NCI-H2107 (cell line): ENCODE data around the gene RFX1.
"Not testable (repeated sequence)": the region's sequence is repeated elsewhere in the genome, so short reads cannot be mapped to it uniquely, and the experiment has no call there.

ENCODE experiments used
- DNase-seq: peaks from one replicate; lab custom pipeline; 2025; lab: John Stamatoyannopoulos, UW

RFX1 gene

DNA sequence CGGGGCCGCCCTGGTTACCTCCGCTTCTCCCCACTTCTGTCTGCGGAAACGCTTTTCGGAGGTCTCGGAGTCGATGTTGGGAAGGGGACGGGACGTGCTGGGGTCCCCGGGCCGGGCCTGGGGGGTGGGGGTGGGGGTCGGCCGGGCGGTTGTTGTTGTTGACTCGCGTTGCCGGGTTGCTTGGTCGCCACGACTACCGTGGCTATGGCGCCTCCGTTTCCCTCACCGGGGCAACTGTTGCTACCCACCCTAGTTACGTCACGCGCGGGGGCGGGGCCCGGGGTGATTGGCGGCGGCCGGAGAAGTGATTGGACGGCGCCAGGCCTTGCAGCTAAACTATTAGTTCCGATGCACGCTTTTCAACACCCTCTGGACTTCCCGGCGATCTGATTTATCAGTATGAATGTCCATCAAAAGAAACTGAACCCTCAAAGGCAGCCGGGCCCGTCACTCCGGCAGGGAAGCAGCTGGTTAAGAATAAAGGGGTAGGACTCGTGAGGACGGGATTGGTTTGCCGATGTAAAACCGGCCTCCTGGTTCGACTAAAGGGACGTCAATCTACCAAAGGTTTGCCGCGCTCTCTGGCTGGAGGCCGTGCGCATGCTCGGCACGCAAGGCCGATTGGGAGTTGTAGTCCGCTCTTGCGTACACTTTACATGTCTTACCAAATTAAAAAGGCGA, at the start of gene RFX1:
TSS of gene RFX1 (minus strand) at position 236 of the 681 bp plus-strand sequence. CDS start 12,477 bp downstream, outside the sequence.
- peak; percentile 94 for DNase-seq

DNA sequence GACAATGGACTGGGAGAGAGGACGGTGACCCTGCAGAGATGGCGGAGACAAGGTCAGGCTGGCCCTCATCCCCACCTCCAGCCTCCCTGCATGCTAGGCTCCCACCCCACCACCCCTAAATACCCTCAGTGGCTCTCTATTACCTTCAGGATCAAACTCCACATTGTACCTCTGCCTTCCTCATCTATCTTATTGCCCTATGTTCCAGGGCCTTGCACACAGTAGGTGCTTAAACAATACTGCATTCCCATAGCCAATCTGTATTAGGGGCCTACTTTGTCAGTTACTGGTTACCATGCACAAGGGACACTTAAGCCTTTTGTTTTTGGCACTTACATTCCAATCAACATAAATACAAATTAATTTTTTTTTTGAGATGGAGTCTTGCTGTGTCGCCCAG, 49.3 kb upstream of the RFX1 start:
- no peak for DNase-seq

DNA sequence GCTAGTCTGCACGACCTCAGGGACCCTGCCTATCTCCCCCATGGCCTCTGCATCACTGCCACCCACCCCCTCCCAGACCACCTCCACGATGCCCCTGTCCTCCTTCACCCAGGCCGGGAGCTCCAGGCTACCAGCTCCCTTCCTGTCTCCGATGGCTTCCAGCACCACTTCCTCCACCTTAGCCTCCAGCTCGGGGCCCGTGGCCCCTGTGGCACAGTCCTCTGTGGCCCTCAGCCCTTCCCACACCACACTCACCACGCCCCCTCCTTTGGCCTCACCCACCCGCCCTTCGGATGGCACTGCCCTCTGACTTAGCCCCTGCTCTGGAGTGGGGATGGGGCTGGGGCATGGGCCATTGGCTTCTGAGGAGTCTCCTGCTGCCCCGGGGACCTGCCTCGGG, 48.6 kb upstream of the RFX1 start:
- DNase-seq = no peak

DNA sequence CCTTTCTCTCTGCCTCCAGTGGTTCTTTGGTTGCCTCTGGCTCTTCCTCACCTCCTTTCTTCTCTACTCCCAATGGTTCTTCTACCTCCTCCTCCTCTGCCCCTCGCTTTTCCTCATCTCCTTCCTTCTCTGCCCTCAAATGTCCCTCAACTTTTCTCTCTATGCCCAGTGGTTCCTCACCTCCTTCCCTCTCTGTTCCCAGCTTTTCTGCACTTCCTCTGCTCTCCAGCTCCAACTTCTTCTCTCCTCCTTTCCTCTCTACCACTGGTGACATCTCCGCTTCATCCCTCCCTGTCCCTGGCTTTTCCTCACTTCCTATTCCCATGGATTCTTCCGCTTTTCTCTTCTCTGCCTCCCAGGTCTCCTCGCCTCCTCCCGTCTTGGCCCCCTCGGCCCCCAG, 48.0 kb upstream of the RFX1 start:
- DNase-seq = no peak

DNA sequence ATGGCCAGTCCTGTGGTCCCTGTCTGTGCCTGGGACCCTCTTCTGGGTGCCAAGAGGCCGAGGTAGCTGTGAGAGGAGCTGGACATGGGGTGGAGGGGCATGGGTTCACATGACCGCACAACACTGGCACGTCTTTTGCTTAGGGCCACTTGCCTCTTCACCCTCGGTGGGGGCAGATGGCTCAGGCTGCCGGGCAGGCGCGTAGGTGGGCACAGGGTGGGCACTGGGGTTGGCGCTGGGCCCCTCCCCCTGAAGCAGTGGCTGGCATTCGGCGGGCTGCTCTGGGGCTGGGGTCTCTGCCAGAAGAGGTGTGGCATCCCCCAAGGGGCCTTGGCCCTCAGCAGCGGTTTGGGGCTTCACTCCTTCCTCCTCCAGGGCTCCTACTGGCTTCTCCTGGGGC, 47.4 kb upstream of the RFX1 start:
- no peak for DNase-seq

DNA sequence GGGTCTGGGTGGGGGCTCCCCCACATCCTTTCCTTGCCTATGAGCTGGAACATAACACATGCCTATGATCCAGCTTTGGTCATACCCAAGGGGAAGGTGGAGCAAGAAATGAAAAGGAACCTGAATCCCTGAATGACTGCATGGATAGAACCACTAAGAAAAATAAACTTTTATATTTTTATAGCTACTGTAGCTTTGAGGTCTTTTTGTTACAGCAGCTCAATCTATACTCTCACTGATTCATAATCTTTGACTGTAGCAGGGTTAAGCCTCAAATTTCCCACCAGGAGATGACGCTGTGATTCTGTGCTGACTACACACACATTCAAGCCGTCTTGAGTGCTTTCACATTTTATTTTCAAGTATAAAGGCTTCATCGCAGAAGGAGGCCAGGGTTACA, 46.9 kb upstream of the RFX1 start:
- no peak for DNase-seq

DNA sequence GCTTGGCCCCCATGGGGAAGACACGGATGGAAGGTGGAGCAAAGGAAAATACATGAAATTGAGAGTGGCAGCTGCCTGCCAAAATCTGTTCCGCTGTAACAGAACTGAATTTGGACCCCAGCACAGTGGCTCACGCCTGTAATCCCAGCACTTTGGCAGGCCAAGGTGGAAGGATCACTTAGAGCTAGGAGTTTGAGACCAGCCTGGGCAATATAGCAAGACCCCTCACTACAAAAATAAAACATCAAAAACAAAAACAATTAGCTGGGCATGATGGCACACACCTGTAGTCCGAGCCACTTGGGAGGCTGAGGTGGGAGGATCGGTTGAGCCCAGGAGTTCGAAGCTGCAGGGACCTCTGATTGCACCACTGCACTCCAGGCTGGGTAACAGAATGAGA, 46.4 kb upstream of the RFX1 start:
- DNase-seq = no peak

DNA sequence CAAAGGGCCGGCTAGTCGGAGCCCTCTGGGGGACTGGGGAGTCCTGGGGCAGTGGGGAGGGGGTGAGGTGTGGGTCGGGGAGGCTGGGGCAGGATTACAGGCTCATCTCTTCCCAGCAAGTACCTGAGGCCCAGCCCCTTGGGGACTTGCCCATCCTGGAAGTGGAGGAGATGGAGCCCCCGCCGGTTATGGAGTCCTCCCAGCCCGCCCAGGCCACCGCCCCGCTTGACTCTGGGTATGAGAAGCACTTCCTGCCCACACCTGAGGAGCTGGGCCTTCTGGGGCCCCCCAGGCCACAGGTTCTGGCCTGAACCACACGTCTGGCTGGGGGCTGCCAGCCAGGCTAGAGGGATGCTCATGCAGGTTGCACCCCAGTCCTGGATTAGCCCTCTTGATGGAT, 45.9 kb upstream of the RFX1 start:
- DNase-seq = no peak

DNA sequence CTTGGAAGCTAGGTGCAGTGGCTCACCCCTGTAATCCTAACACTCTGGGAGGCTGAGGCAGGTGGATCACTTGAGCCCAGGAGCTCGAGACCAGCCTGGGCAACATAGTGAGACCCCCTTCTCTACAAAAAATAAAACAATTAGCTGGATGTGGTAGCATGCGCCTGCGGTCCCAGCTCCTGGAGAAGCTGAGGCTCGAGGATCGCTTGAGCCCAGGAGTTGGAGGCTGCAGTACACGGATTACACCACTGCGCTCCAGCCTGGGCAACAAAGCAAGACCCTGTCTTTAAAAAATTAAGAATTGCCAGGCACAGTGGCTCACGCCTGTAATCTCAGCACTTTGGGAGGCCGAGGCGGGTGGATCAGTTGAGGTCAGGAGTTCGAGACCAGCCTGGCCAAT, 44.8 kb upstream of the RFX1 start:
- not testable (repeated sequence) for DNase-seq

DNA sequence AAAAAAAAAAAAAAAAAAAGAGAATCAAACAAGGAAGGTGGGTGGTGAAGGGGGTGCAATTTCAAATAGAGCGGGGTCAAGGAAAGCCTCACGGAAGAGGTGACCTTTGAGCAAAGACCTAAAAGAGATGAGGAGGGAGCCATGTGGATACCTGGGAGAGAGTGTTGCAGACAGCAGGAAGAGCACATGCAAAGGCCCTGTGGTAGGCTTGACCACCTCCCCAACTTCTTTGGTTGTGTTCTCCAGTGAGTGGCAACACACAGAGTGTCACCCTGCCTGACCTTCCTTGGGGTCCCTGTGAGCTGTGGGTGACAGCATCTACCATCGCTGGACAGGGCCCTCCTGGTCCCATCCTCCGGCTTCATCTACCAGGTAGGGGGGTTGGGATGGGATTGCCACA, 44.4 kb upstream of the RFX1 start:
- DNase-seq = no peak

DNA sequence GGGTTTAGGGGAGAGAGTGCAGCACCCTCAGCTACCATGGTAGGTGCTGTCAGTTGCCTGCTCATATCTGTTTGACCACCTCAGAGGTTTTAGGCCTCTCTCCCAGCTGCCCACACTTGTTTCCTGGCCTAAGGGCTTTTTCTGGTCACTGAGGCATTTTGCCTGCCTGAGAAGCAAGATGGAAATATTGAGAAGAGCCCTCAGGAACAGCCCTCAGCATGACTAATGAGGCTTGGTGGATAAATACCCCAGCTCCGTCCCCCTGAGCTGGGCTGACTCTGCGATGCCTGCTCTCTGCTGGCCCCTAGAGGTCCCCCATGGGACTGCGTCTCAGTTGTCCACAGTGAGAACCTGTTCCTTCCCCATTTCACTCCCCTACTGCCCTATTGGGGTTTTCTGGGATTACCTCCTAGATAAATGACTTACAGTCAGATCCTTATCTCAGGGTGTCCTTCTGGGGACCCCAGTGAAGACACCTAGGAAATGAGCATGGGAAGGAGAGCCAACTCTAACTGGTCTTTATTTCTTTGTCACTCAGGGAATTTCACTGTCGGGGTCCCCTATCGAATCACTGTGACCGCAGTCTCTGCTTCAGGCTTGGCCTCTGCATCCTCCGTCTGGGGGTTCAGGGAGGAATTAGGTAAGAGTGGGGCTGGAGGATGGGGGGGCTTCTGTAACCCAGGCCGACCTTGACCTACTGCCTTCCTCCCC, 42.5 kb upstream of the RFX1 start:
- no peak for DNase-seq

DNA sequence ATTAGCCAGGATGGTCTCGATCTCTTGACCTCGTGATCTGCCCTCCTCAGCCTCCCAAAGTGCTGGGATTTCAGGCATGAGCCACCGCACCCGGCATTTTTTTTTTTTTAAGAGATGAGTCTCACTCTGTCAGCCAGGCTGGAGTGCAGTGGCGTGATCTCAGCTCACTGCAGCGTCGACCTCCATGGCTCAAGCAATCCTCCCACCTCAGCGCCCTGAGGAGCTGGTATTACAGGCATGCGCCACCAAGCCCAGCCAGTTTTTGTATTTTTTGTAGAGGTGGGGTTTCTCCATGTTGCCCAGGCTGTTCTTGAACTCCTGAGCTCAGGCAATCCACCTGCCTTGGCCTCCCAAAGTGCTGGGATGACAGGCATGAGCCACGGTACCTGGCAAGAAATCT, 41.7 kb upstream of the RFX1 start:
- DNase-seq = not testable (repeated sequence)

DNA sequence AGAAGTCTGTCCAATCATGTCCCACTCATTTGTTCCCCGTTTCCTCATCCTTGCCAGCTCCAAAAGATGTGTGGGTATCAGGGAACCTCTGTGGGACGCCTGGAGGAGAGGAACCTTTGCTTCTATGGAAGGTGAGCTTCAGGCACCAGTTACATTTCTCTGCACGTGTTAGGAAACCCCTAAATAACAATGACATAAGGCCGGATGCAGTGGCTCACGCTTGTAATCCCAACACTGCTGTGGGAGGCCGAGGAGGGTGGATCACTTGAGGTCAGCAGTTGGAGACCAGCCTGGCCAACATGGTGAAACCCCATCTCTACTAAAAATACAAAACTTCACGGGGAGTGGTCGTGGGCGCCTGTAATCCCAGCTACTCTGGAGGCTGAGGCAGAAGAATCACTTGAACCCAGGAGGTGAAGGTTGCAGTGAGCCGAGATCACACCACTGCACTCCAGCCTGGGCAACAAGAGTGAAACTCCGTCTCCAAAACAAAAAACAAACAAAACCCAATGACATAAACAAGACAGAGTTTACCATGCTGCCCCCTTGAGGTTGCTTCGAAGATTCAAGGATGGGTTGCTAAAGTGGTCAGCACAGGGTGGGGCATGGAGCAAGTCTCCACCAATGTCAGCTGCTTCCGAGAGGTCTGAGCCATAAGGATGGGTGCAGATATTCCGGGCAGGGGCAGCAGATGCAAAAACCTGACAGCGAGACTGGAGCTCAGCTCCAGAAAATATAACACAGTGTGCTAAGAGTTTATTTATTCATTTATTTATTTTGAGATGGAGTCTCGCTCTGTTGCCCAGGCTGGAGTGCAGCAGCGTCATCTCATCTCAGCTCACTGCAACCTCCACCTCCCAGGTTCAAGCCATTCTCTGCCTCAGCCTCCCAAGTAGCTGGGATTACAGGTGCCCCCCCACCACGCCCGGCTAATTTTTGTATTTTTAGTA, 36.8 kb upstream of the RFX1 start:
- DNase-seq = not testable (repeated sequence)

DNA sequence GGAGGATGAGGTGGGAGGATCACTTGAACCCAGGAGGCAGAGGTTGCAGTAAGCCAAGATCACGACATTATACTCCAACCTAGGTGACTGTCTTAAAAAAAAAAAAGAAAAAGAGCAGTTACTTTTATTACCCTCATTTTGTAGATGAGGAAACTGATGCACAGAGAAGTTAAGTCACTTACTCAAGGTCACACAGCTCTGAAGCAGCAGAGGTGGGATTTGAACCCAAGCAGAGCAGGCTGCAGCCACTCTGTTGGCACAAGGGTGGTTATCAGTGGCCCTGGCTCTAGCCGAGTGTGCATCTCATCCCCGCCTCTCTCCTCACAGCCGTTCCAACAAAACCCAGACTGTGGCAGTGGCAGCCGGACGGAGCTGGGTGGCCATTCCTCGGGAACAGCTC, 33.1 kb upstream of the RFX1 start:
- no peak for DNase-seq

DNA sequence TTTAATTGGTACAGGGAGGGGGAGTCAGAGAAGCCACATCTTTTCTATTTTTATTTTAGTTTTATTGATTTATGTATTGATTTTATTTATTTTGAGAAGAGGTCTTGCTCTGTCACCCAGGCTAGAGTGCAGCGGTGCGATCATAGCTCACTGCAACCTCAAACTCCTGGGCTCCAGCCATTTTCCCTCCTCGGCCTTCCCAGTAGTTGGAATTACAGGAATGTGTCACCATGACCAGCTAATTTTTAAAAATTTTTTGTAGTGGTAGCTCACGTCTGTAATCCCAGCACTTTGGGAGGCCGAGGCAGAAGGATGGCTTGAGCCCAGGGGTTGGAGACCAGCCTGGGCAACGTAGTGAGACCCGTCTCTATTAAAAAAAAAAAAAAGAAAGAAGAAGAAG, 29.6 kb upstream of the RFX1 start:
- DNase-seq = no peak

DNA sequence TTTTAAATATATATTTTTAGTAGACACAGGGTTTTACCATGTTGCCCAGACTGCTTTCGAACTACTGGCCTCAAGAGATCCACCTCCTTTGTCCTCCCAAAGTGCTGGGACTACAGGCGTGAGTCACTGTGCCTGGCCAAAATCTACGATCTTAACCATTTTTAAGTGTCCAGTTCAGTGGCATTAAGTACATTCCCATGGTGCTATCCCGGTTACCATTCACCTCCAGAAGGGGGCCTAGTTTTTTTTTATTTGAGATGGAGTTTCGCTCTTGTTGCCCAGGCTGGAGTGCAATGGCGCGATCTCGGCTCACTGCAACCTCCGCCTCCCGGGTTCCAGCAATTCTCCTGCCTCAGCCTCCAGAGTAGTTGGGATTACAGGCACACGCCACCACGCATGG, 29.0 kb upstream of the RFX1 start:
- not testable (repeated sequence) for DNase-seq

DNA sequence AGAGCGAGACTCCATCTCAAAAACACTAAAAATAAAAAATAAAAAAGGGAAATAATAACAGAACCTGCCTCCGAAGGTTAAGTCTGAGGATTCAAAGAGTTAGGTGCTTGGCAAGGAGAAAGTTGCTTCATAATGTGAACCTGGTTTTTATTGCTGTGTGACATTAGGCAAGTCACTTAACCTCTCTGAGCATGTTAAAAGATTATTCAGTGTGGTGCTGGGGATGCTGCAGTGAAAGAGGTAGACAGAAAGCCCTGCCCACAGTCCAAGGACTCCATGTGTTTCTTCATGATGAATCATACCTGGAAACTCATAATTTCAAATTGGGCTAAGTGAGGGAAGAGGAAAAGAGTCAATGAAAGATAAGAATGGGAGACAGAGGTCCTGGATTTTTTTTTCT, 27.8 kb upstream of the RFX1 start:
- DNase-seq = no peak

DNA sequence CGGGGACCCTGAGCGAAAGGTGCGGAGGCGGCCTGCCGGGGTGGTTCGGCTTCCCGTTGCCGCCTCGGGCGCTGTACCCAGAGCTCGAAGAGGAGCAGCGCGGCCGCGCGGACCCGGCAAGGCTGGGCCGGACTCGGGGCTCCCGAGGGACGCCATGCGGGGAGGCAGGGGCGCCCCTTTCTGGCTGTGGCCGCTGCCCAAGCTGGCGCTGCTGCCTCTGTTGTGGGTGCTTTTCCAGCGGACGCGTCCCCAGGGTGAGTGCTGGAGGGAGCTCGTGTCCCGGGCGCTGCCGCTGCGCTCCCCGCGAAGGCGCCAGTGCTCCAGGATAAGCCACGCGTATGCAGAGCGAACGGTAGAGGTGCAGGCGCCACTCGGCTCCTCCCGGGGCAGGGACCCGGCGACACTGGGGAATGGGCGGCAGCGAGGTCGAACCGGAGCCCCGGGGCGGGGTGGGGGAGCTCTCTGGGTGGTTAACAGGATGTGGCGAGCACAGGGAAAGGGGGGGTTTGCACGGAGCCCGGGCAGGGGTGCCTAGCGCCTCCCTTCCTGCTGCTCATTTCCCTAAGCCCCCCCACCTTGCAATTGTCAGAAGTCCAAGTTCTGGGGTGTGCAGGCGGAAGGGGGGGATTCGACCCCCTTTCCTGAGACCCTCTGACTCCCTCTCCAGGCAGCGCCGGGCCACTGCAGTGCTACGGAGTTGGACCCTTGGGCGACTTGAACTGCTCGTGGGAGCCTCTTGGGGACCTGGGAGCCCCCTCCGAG, 25.8 kb upstream of the RFX1 start, which contains the start of gene IL27RA:
TSS of gene IL27RA (plus strand) at position 44 of the 762 bp plus-strand sequence. CDS start at position 155, 111 bp downstream.
- DNase-seq = no peak

DNA sequence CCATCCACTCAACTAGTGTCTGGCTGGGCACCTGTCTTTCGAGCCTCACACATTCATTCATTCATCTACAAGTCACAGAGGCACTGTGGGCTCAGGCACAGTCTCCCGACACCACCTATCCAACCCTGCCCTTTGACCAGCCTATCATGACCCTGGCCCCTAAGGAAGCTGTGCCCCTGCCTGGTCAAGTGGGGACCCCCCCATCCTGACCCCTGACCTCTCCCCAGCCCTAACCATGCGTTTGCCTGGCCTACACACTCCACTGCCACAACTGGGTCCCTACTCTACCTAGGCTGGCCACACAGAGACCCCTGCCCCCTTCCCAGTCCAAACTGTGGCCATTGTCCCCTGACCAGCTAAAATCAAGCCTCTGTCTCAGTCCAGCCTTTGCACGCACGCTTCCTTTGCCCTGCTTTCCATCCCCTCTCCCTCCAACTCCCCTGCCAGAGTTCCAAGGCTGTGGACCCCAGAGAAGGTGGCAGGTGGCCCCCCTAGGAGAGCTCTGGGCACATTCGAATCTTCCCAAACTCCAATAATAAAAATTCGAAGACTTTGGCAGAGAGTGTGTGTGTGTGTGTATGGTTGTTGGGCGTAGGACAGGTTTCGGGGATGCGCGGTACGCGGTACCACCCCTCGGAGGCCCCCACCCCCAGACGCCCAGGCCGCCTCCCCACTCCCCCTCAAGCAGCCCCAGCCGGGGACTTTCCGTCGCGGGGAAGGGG, 25.0 kb upstream of the RFX1 start:
- no peak for DNase-seq

DNA sequence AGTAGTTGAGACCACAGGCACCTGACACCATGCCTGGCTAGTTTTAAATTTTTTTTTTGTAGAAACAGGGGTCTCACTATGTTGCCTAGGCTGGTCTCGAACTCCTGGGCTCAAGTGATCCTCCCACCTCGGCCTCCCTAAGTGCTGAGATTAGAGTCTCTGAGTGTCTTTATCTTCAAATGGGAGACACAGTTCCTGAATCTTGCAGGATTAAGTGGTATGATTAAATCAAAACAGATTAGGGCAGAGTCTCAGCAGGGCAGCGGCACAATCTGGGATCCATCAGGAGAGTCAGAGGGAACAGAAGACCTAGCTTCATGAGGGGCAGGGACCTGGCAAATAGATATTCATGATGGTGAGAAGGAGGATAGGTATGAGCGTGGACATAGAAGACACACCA, 22.8 kb upstream of the RFX1 start:
- DNase-seq = no peak

DNA sequence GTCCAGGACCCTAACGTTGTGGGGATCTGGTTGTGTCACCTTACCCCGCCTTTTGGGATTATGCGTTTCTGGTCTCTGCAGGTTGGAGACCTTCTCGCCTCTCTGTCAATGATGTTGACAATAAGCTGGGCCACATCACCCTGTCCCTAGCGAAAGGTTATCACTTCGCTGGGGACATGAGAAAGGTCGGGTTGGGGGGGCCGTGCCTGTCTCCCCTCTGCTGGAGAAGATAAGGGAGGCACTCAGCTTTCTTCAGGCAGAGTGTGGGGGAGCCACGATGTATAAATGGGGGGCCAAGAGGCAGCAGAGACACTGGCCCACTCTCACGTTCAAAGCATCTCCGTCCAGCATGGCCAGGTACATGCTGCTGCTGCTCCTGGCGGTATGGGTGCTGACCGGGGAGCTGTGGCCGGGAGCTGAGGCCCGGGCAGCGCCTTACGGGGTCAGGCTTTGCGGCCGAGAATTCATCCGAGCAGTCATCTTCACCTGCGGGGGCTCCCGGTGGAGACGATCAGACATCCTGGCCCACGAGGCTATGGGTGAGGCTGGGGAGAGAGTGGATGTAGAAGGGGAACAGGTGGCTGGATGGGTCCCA, 21.8 kb upstream of the RFX1 start, which contains the start of gene RLN3:
TSS of gene RLN3 (plus strand) at position 293 of the 595 bp plus-strand sequence. CDS start at position 350, 57 bp downstream.
- DNase-seq = no peak
